DMS114 treated with DMSO at 0.1 percent for 48 hours (cell line): ENCODE results near the gene HSPG2.

Source experiments
- DNase-seq: peaks from one replicate; lab custom pipeline; 2025; ENCODE audit not compliant: unreplicated experiment; lab: John Stamatoyannopoulos, UW

The HSPG2 gene

GRCh38 chr1:21774835-21775549 is 162.1 kb downstream of the HSPG2 start:
- no peak for DNase-seq

GRCh38 chr1:21773585-21773984 is 163.5 kb downstream of the HSPG2 start:
- DNase-seq, result no peak
